Activated CD8-positive, alpha-beta memory T cell treated with anti-CD3 and anti-CD28 coated beads for 36 hours (primary cell): ENCODE data around the gene NOS1. TPM values are rescaled to one million over a fixed set of nuclear protein-coding genes. Genes with fewer than 3 reads are reported as not detected.
"Not testable (repeated sequence)": the region's sequence is repeated elsewhere in the genome, so short reads cannot be mapped to it uniquely, and the experiment has no call there.

ENCODE experiments used
- CTCF ChIA-PET: fragments of 350-600 bp; sonication (Branson Sonifier 250); formaldehyde crosslinking; loops from one replicate; lab custom pipeline; 2021; ENCODE audit warnings: antibody characterized with exemption; lab: Charles Lee
- POLR2A ChIA-PET: fragments of 350-600 bp; sonication (Branson Sonifier 250); formaldehyde crosslinking; loops from one replicate; lab custom pipeline; 2021; ENCODE audit warnings: antibody characterized with exemption; lab: Charles Lee
- total RNA-seq, 2 experiments: library from RNA; stranded (reverse); gene quantifications; one replicate each; pipeline ENCODE4 v1.2.3, GENCODE V29; 2021

The NOS1 gene
- total RNA-seq, 2 experiments from 2014 or later = not detected

- POLR2A ChIA-PET = no interaction called here
- CTCF ChIA-PET = no interaction called here
Measured at GRCh38 chr12:117226505-117226904, 134.9 kb downstream of the NOS1 start.

- POLR2A ChIA-PET = no interaction called here
- CTCF ChIA-PET = no interaction called here
Measured at GRCh38 chr12:117225179-117225578, 136.2 kb downstream of the NOS1 start.

- CTCF ChIA-PET = interaction anchor here (0.6 to 1.1 kb wide), 2 partner anchors 414 to 629 kb away, joined by 3 read pairs; no protein-coding TSS in a partner anchor
- POLR2A ChIA-PET = not testable (repeated sequence)
Measured at GRCh38 chr12:117220947-117221346, 140.5 kb downstream of the NOS1 start.

- ChIA-PET CTCF (interaction anchor here (1.3 kb wide), 1 partner anchor 19 kb away, joined by 4 read pairs; no protein-coding TSS in a partner anchor), POLR2A (no interaction called here)
Measured at GRCh38 chr12:117218149-117218548, 143.3 kb downstream of the NOS1 start.

GRCh38 chr12:117216686-117217085 lies 144.7 kb downstream of the NOS1 start:
- CTCF ChIA-PET = no interaction called here
- POLR2A ChIA-PET = no interaction called here

- POLR2A ChIA-PET = no interaction called here
- CTCF ChIA-PET = no interaction called here
Measured at GRCh38 chr12:117214797-117215196, 146.6 kb downstream of the NOS1 start.

- ChIA-PET CTCF (interaction anchor here (0.7 to 1.2 kb wide), 3 partner anchors 21 to 709 kb away, joined by 3 to 4 read pairs (median 3); no protein-coding TSS in a partner anchor), POLR2A (no interaction called here)
Measured at GRCh38 chr12:117213295-117213808, 148.1 kb downstream of the NOS1 start.

- ChIA-PET POLR2A (no interaction called here), CTCF (interaction anchor here (0.7 to 1.2 kb wide), 3 partner anchors 21 to 708 kb away, joined by 3 to 4 read pairs (median 3); no protein-coding TSS in a partner anchor)
Measured at GRCh38 chr12:117212563-117213190, 148.7 kb downstream of the NOS1 start.

GRCh38 chr12:117210266-117210918 lies 151.0 kb downstream of the NOS1 start:
- CTCF ChIA-PET = no interaction called here

GRCh38 chr12:117209626-117210025 lies 151.8 kb downstream of the NOS1 start:
- CTCF ChIA-PET = no interaction called here

More at GRCh38 chr12:117210266-117210918, 151.0 kb downstream of the NOS1 start:
- POLR2A ChIA-PET = interaction anchor here (0.6 kb wide), 1 partner anchor 489 kb away, joined by 3 read pairs; no protein-coding TSS in a partner anchor

GRCh38 chr12:117208811-117209455 lies 152.5 kb downstream of the NOS1 start:
- ChIA-PET CTCF (no interaction called here), POLR2A (no interaction called here)

More at GRCh38 chr12:117209626-117210025, 151.8 kb downstream of the NOS1 start:
- POLR2A ChIA-PET = no interaction called here

- ChIA-PET POLR2A (no interaction called here), CTCF (no interaction called here)
Measured at GRCh38 chr12:117208206-117208605, 153.2 kb downstream of the NOS1 start.

GRCh38 chr12:117207675-117208074 lies 153.8 kb downstream of the NOS1 start:
- CTCF ChIA-PET = no interaction called here

GRCh38 chr12:117202556-117202955 lies 158.9 kb downstream of the NOS1 start:
- ChIA-PET CTCF (no interaction called here), POLR2A (no interaction called here)

More at GRCh38 chr12:117207675-117208074, 153.8 kb downstream of the NOS1 start:
- POLR2A ChIA-PET = no interaction called here

- ChIA-PET POLR2A (no interaction called here), CTCF (interaction anchor here (0.6 kb wide), 1 partner anchor 889 kb away, joined by 3 read pairs; no protein-coding TSS in a partner anchor)
Measured at GRCh38 chr12:117202033-117202432, 159.4 kb downstream of the NOS1 start.

GRCh38 chr12:117199956-117200744 lies 161.3 kb downstream of the NOS1 start:
- POLR2A ChIA-PET = interaction anchor here (0.7 kb wide), 1 partner anchor 650 kb away, joined by 3 read pairs; no protein-coding TSS in a partner anchor
- CTCF ChIA-PET = interaction anchor here (0.7 kb wide), 1 partner anchor 1205 kb away, joined by 3 read pairs; no protein-coding TSS in a partner anchor

- CTCF ChIA-PET, POLR2A ChIA-PET: not testable (repeated sequence)
Measured at GRCh38 chr12:117196334-117196733, 165.1 kb downstream of the NOS1 start.

GRCh38 chr12:117195027-117195426 lies 166.4 kb downstream of the NOS1 start:
- CTCF ChIA-PET, POLR2A ChIA-PET: not testable (repeated sequence)

- CTCF ChIA-PET = no interaction called here
- POLR2A ChIA-PET = no interaction called here
Measured at GRCh38 chr12:117193903-117194302, 167.5 kb downstream of the NOS1 start.
